ENCODE data around the gene CHAC1.
A peak's percentile ranks its signal among the peaks of the same experiment; 100 is the strongest.

Gene CHAC1, protein sequence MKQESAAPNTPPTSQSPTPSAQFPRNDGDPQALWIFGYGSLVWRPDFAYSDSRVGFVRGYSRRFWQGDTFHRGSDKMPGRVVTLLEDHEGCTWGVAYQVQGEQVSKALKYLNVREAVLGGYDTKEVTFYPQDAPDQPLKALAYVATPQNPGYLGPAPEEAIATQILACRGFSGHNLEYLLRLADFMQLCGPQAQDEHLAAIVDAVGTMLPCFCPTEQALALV

DNA sequence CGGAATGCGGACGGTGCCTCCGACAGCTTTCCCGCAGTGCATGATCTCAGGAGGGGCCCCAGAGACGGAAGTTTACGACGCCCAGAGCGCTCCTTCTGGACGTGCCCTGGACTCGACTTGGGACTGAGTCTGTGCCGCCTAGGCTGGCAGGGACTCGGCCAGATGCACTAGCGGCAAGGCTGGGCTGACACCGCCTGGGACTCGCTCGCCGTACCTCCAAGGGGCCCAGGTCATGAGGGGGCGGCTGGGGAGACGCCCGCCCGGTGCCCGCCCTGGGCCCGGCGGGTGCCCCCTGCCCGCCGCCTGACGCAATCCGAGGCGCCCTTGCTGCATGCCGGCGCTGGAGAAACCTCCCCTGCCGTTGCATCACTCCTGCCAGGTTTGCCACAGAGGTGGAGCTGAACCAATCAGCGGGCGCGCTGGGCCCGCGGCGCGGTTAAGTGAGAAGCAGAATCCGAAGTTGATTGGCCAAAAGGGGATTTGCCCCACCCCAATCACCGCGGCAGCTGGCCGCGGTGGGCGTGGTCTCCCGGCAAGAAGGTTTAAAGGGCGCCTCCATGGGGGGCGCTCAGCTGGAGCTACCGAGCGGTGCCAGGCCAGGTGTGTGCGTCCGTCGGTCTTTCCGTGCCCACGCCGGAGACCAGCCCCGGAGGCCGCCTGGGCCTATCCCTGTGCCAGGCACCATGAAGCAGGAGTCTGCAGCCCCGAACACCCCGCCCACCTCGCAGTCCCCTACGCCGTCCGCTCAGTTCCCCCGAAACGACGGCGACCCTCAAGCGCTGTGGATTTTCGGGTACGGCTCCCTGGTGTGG is at the start of gene CHAC1:
CHAC1 (plus strand) TSS at position 571 of the 812 bp plus-strand sequence; CDS start at position 684, 113 bp downstream.
- DNase-seq: peak; percentile 95 to 97

DNA sequence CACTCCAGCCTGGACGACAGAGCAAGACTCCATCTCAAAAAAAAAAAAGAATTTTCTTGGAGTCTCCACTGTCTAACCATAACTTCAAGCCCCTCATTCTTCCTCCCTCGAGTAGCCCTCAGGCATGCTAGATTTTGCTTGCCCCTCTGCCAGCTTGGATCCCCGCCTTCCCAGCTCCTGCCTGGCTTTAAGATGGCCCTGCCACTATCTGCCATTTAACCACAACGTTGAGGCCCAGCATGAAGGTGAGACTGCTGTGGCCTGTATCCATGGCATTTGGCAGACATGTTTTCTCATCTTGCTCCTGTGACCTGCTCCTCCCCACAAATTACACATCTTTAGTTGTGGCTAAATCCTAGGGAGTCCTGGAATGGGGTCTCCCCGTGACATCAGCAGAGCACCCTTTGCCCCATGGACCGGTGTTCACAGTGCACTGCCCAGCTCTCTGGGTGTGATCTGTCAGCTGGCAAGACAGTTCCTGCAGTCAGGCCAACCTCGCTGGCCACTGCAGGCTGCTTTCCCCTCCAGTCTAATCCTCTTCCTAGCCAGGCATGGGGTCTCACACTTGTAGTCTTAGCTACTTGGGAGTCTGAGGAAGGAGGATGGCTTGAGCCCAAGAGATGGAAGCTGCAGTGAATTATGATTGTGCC is 48.6 kb upstream of the CHAC1 start:
- no peak for DNase-seq

DNA sequence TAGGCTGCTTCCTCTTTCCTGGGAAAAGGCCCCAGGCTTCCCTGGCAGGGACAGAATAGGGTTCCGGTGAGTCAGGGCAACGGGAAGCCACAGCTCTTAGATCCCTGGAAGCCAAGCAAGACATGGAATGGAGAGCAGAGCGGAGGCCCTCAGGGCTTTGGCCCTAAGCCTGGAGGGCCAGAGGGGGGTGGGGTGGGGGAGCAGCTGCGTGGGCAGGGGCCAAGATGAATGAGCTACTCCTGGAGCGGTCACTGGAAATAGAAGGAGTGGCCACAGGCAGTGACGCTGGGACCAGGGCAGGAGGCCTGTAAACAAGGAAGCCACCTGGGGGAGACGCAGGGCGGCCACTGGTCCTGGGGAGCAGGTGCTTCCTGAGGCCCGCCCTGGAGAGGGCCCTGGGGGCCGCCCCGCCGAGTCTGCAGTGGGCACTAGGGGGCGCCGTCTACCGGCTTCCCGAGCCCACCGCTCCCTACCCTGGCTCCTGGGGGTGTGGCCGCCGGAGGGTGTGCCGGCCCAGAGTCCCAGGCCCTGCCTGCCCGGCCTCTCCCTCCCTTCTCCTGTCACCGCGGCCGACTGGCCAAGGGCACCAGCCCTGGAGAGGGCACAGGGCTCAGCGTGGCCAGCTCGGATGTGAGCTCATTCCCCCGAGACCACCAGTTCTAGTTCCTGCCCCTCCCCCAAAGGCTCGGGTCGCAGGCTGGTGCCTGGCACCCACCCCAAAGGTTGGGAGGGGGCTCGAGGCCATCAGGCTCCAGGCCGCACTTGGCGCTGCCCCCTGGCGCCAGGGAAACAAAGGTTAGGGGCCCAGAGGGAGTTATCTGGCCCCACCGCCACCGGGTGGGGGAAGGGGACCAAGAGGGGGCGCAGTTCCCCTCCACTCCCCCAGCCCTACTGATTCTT is 46.9 kb upstream of the CHAC1 start:
- DNase-seq: peak; percentile 92 to 93

DNA sequence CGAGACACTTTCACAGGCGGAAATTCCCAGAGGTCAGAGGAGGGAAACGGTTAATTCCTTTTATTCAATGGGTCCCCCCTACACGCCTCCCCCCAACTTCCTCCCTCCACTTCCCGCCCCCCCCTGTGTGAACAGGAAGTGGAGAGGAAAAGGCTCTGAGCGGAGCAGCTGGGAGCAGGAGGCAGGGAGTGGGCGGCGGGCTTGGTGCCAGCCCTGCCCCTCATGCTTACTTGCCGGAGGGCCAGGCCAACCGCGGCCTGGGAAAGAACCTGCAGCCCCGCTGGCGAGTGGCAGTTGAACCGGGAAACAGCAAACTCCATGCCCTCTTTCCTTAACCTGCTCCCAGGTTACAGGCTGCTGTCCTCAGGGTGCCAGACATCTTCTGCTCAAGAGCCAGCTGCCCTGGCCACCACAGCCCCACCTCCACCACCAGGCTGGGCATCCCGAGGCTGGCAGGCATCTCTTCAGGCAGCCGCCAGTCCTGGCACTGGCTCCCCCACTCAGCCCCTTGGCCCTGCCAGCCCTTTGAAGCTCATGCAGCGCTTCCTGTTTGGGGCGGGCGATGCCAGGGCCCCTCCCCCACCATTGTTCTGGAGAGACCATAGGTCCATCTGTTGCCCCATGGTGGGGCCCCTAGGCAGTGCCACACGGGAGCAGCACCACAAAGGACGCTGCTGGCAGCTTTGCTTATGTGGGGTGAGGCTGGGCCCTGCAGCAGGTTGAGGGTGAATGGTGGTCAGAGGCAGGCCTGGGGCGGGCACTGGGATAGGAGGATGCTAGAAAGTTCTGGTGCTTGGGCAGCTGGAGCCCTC is 46.1 kb upstream of the CHAC1 start:
- DNase-seq: peak; percentile 44 to 73

DNA sequence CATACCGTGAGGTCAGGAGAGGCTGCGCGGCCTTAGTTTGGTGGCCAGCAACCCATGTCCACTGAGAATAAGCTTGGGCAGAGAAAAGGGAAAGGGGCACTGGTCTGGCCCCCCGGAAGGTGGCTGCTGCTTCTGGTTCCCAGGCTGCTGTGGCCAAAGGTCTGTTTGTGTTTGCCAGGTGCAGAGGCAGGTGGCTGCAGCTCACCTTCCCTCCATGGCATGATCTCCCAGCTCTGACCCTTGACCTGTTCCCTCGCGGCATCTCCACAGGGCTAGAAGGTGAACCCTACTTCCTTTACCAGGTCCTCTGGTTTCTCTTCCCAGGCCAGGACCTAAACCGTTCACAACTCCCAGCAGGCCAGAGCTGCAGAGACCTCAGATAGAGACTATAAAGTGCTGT is 45.2 kb upstream of the CHAC1 start:
- DNase-seq: no peak

- DNase-seq: no peak
These were observed 43.3 kb upstream of the CHAC1 start for GRCh38 chr15:40909662-40910630.

- DNase-seq: peak in 1 of 2 experiments; percentile 34
These were observed 42.1 kb upstream of the CHAC1 start for GRCh38 chr15:40911141-40911540.

DNA sequence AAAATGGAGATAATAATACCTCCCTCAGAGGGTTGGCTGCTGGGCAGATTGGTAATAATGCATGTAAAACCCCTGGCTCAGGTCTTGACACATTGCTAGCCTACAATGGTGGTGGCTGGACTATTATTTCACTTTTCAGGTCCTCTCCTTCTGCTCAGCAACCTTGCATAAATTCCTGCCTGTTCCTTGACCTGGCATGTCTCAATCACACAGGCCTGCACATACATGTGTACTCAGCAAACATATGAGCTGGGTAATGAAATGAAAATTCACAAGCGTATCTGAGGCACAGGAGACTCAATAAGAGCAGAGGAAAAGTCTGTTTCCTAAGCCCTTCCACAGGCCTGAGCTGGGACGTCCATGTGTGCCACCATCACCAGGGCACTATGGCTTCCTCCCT is 41.6 kb upstream of the CHAC1 start:
- no peak for DNase-seq

DNA sequence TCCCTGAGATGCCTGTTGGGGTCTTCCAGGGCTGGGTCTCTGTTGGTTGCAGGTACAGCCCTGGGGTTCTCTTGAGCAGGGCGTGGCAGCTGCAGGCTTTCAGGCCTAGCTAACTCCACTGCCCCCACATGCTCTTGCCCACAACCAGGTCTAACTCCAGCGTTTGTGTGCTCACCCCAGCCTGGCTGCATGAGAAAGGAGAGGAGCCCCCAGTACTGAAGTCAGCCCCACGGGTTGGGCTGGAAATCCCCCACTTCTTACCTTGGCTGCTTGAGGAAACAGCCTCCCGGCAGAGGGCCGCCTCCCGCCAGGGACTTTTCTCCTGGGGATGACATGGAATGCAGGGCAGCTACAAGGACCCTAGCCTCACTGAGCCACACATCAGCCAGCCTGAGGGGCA is 40.8 kb upstream of the CHAC1 start:
- no peak for DNase-seq

DNA sequence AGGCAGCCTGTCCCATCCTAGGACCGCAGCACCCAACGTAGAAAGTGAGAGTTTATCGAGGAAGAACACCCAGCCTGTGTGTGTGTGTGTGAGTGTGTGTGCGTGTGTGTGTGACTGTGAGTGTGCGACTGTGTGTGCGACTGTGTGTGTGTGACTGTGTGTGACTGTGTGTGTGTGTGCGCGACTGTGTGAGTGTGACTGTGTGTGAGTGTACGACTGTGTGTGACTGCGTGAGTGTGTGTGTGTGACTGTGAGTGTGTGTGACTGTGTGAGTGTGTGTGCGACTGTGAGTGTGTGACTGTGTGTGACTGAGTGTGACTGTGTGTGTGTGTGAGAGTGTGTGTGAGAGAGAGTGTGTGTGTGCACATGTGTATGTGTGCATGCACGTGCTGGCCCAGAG is 39.3 kb upstream of the CHAC1 start:
- no peak for DNase-seq

GRCh38 chr15:40914486-40914885 is 38.8 kb upstream of the CHAC1 start:
- no peak for DNase-seq

DNA sequence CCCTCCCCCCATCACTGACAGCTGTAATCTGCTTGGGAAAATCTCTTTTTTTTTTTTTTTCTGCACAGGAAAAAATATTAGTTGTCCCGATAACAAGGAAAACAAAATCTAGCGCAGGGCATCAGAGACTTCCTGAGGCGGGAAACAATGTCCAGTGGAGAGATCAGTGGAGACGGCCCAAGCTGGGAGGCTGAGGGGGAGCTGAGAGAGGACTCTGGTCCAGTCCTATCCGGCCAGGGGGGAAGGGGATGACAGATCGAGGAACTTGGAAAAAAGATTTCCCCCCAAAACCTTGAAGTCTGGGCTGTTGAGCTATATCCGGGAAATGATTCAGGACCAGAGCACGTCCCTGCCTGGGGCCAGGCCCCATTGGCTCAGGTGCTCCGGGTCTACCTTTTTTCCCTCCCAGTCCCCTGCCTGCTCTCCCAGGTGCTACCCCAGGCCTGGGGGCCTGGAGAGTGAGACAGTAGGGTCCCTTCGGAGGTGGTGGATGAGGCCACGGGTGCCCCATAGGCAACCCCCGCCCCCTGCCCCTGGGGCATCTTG is 38.1 kb upstream of the CHAC1 start:
- DNase-seq: no peak

DNA sequence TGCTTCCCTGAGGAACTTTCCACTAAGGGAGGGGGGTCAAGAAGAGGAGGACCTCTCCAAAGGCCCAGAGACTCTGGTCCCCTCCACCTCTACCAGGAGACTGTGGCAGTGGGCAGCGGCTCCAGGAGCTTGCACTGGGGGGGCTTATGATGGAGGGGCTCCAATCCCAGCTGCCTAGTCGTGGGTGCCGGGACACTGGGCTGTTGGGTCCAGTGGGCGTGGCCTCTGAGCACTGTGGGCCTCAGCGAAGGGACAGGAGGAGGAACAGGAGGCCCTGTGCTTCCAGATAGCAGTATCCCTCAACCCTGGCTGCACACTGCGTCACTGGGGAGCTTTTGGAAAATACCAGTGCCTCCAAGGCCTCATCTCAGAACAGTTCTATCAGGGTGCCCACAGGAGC is 37.6 kb upstream of the CHAC1 start:
- no peak for DNase-seq

- DNase-seq: no peak
These were observed 35.7 kb upstream of the CHAC1 start for GRCh38 chr15:40917585-40917984.

DNA sequence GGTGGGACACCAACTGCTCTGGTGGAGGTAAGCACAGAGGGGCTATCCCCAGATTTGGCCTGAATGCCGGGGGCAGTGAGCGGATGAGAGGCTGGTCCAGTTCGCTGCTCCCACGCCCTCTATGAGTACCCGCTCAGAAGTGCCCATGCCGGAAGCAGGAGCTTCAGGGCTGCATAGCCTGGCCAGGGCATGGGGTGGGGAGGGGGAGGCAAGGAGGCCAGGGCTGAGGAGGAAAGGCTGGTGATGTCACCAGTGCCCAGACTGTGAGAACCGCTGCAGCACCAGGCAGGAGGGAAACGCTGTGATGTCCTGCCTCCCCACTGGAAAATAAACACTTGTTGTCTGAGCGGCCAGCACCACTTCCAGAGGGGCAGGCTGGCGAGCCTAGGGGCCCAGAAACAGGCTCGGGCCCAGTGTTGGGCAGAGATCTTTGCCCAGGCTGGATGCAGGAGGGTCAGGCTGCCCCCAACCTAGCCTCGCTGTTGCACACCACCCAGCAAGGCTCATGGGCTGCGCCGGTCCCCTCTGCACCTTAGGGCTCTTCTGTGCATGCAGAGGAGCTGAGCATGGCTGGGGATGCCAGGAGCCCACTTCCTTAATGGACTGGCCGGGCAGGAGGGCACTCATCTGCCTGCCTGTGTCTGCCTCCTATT is 35.0 kb upstream of the CHAC1 start:
- DNase-seq: peak; percentile 57 to 76

- no peak for DNase-seq
These were observed 34.4 kb upstream of the CHAC1 start for GRCh38 chr15:40918799-40919392.

DNA sequence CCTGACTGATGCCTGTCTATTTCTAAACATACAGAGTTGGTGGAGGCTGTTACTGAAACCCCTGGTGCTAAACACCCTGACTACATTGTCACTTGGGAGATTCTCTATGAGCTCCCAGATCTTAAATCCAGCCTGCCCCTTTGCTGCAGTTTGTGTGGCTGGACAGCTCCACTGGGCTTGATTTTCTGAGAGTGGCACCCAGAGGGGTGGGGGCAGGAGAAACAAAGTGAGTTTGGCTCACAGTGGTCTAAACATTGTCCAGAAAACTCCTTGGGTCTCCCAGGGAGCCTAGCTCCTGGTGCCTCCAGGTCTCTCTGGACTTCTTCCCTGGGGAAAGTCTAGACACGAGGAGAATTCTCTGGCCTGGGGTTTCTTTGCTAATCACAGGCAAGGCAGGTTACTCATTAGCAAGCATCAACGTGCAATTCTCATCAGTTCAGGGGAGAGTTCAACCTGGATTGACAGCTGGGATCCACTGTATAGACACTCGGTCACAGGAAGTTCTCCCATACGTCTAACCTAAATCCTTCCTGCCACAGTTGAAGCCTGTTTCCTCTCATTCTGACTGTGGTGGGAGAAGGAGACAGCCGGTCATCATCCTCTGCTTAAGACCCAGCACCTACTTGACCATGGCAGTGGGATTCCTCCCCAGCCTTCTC is 31.2 kb upstream of the CHAC1 start:
- DNase-seq: no peak

DNA sequence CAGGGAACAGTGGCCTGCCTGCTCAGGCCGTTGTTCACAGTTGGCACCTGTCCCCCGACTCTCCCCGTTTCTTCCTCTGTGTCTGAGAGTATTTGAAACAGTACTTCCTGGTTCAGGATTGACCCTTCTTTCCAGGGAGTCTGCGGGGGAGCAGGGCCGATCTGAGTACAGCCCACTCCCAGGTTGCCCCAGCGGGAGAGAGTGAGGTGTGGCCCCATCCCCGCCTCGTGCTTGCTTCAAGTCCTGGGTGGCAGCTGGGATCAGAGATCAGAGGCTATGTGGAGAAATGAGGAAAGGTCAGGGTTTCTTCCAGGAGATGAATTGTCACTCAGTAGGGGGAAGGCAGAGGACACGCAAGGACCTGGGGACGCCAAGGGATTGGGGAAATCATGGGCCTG is 30.7 kb upstream of the CHAC1 start:
- DNase-seq: no peak

DNA sequence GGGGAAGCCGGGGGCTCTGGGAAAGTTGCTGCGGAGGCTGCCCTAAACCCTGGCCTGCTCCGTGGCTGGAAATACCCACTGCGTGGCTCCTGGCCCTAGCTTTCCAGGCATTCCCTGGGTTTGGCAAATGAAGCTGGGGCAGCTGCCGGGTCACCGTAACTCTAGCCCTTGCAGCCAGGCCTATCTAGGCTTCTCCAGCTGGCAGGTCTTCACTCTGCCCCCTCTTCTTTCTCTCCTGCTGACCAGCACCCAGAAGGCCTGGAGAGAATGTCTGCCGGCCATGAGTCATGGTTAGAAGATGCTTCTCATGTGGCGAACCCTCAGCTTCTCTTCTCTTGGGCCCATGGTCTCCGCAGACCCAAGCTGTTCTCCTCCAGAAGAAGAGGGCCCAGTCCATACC is 29.7 kb upstream of the CHAC1 start:
- DNase-seq: no peak
